Ovary (tissue), 9 donors: ENCODE results near the gene BAIAP2L2. TPM values are rescaled to one million over a fixed set of nuclear protein-coding genes. Genes with fewer than 3 reads are reported as not detected.

Experiments used
- DNase-seq, 5 donors: peaks; one replicate each; pipeline ENCODE4 v3.0.0-alpha.2; 2019 to 2020
- H3K27ac ChIP-seq, 2 donors: fragments of 200-600 bp; one replicate each; pipeline versions ENCODE4 v1.5.1 to v1.8.0; 2019 to 2022
- H3K27me3 ChIP-seq: fragments of 200-600 bp; one replicate; pipeline ENCODE4 v1.8.0; 2022
- H3K36me3 ChIP-seq: fragments of 200-600 bp; sonication (generic); one replicate; pipeline ENCODE4 v1.5.1; 2019
- H3K4me1 ChIP-seq: one replicate; pipeline ENCODE4 v1.8.1; 2013; ENCODE audit warnings: mild to moderate bottlenecking, moderate library complexity; ENCODE audit not compliant: insufficient read depth
- H3K4me3 ChIP-seq: fragments of 200-600 bp; sonication (generic); one replicate; pipeline ENCODE4 v1.5.1; 2017
- H3K9me3 ChIP-seq, 2 donors: fragments of 200-600 bp in 1 of 2; sonication (generic) in 1 of 2; one replicate each; pipeline versions ENCODE4 v1.5.1 to v1.8.1; 2013 to 2019; ENCODE audit warnings: mild to moderate bottlenecking in 1 of 2, moderate library complexity in 1 of 2
- CTCF ChIP-seq, 3 donors: fragments of 450-650 bp in 2 of 3; fragments of 200-600 bp in 1 of 3; IDR thresholded peaks; one replicate each; pipeline versions ENCODE4 v1.5.1 to v1.8.0; 2016 to 2022; ENCODE audit warnings: antibody characterized with exemption in 3 of 3, mild to moderate bottlenecking in 1 of 3
- EP300 ChIP-seq: sonication (generic); formaldehyde crosslinking; IDR thresholded peaks from one replicate; pipeline ENCODE4 v1.6.1; 2017; ENCODE audit warnings: antibody characterized with exemption
- POLR2A ChIP-seq: fragments of 450-650 bp; IDR thresholded peaks from one replicate; pipeline ENCODE4 v1.6.1; 2017; ENCODE audit warnings: antibody characterized with exemption, mild to moderate bottlenecking, moderate library complexity
- WGBS, 3 donors: extraction: QIAGEN DNeasy Blood & Tissue Kit in 1 of 3; methylation state at CpG; one replicate each; pipeline versions ENCODE4 v1.1.5 to v1.1.7; 2013 to 2017; 5-methylcytosine and 5-hydroxymethylcytosine counted together
- intact Hi-C, 4 donors: fragments of 100-400 bp; cut with DNase I; formaldehyde crosslinking; loops; one replicate each; pipeline versions ENCODE4 v1.11.0 to v1.15.1; 2022 to 2023
- polyA plus RNA-seq, 2 donors: library from polyadenylated mRNA; stranded (reverse); fragments of 200-250 nt in 1 of 2; fragments of 350-450 nt in 1 of 2; fragmentation: Illumina TruSeq in 1 of 2; extraction: RNeasy Lipid Tissue Mini Kit (QIAGEN cat#74804) in 1 of 2; gene quantifications; one replicate each; pipeline ENCODE4 v1.2.3, GENCODE V29; 2013 to 2014
- total RNA-seq, 7 donors: library from RNA; depleted of rRNA in 2 of 7; stranded (reverse); fragments of >200 nt in 2 of 7; fragmentation: NEBNext Ultra II Directional in 3 of 7; extraction: Animal tissue kit (Norgen Biotek cat#: 25700) in 3 of 7; gene quantifications; one replicate each; pipeline versions ENCODE4 v1.1.0 to v1.2.4, GENCODE V29; 2016 to 2023
- donor health status: DM: no; HTN: no; CAD: no; lungs with moderate emphysema.
- donor health status: DM: no; HTN: no; CAD: no.
- donor health status: Bipolar disorder and iron deficiency.
- donor health status: DM: yes; HTN: yes; CAD: no.
- donor health status: DM: no; HTN: no; CAD: no.
- donor health status: DM: yes; HTN: yes; CAD: no.

Gene BAIAP2L2
- total and polyA plus RNA-seq, 9 donors: 0.40 to 3.1 (median 1.2) TPM; not detected in 1

- Histone ChIP-seq H3K4me3 (no peak overlapping the region), H3K36me3 (no peaks in the 10 kb centered on the region), H3K27me3 (no peaks in the 10 kb centered on the region), H3K4me1 (no peaks in the 10 kb centered on the region), H3K9me3 (no peaks in the 10 kb centered on the region), H3K27ac (no peak overlapping the region)
- no peak for DNase-seq
- WGBS, 3 donors: 72 to 82% (median 77%) methylated on average over 15 to 17 of the region's 17 CpGs
- intact Hi-C loops: no loop called here
- TF ChIP-seq CTCF (IDR thresholded peaks at IDR 0.05) (no peak), EP300 (no peak), POLR2A (no peak)
Measured at GRCh38 chr22:38107692-38108515, 2.6 kb downstream of the BAIAP2L2 start.

GRCh38 chr22:38106814-38107578 lies 3.5 kb downstream of the BAIAP2L2 start:
- Histone ChIP-seq H3K36me3 (no peaks in the 10 kb centered on the region), H3K27me3 (no peaks in the 10 kb centered on the region), H3K9me3 (no peaks in the 10 kb centered on the region), H3K4me3 (no peak overlapping the region), H3K4me1 (no peaks in the 10 kb centered on the region), H3K27ac (no peak overlapping the region)
- TF ChIP-seq POLR2A: no peak
- no peak for TF ChIP-seq CTCF (IDR thresholded peaks at IDR 0.05)
- TF ChIP-seq EP300: no peak
- intact Hi-C loops: no loop called here
- 73 to 77% (median 77%) methylated on average over 17 of the region's 17 CpGs for WGBS, 3 donors
- no peak for DNase-seq

GRCh38 chr22:38104084-38104483 lies 6.4 kb downstream of the BAIAP2L2 start:
- intact Hi-C loops: no loop called here
- Histone ChIP-seq H3K27ac (no peak overlapping the region), H3K36me3 (no peaks in the 10 kb centered on the region), H3K4me3 (no peak overlapping the region), H3K4me1 (no peaks in the 10 kb centered on the region), H3K9me3 (no peaks in the 10 kb centered on the region), H3K27me3 (no peaks in the 10 kb centered on the region)
- TF ChIP-seq CTCF (IDR thresholded peaks at IDR 0.05) (no peak), POLR2A (no peak), EP300 (no peak)
- whole genome bisulfite sequencing, 3 donors: 79 to 83% (median 82%) methylated on average over 6 of the region's 6 CpGs
- DNase-seq: no peak

GRCh38 chr22:38103641-38104040 lies 6.8 kb downstream of the BAIAP2L2 start:
- no peak overlapping the region for H3K4me3 ChIP-seq
- intact Hi-C loops: no loop called here
- WGBS, 3 donors: 73 to 92% (median 79%) methylated on average over 8 of the region's 8 CpGs
- H3K9me3 ChIP-seq: no peaks in the 10 kb centered on the region
- TF ChIP-seq POLR2A: no peak
- H3K36me3 ChIP-seq: no peaks in the 10 kb centered on the region
- no peak overlapping the region for H3K27ac ChIP-seq
- no peaks in the 10 kb centered on the region for H3K4me1 ChIP-seq
- no peak for DNase-seq
- no peaks in the 10 kb centered on the region for H3K27me3 ChIP-seq
